Duodenal mucosa (tissue), 2 donors: ENCODE results near the gene ATP2B3.

Experiments
- H3K27ac ChIP-seq: one replicate; pipeline ENCODE4 v1.7.0; 2013; ENCODE audit warnings: low read depth, low read length
- H3K27me3 ChIP-seq, 2 donors: one replicate each; pipeline ENCODE4 v1.7.0; 2013; ENCODE audit warnings: low read length in 2 of 2, control low read depth in 1 of 2; ENCODE audit not compliant: insufficient read depth in 2 of 2, control insufficient read depth in 1 of 2
- H3K36me3 ChIP-seq, 2 donors: one replicate each; pipeline ENCODE4 v1.7.0; 2013; ENCODE audit warnings: low read length in 2 of 2, control low read depth in 1 of 2; ENCODE audit not compliant: insufficient read depth in 2 of 2, control insufficient read depth in 1 of 2
- H3K4me1 ChIP-seq, 2 donors: one replicate each; pipeline ENCODE4 v1.7.0; 2013; ENCODE audit warnings: low read length in 2 of 2, control low read depth in 1 of 2; ENCODE audit not compliant: insufficient read depth in 2 of 2, control insufficient read depth in 1 of 2
- H3K4me3 ChIP-seq, 2 donors: one replicate each; pipeline ENCODE4 v1.7.0; 2013; ENCODE audit warnings: low read length in 2 of 2, low read depth in 1 of 2
- H3K9ac ChIP-seq, 2 donors: one replicate each; pipeline ENCODE4 v1.7.0; 2013; ENCODE audit warnings: low read length in 2 of 2, low read depth in 1 of 2
- H3K9me3 ChIP-seq, 2 donors: one replicate each; pipeline ENCODE4 v1.7.0; 2013; ENCODE audit warnings: low read length in 2 of 2, control low read depth in 1 of 2; ENCODE audit not compliant: control insufficient read depth in 1 of 2

Gene ATP2B3

DNA sequence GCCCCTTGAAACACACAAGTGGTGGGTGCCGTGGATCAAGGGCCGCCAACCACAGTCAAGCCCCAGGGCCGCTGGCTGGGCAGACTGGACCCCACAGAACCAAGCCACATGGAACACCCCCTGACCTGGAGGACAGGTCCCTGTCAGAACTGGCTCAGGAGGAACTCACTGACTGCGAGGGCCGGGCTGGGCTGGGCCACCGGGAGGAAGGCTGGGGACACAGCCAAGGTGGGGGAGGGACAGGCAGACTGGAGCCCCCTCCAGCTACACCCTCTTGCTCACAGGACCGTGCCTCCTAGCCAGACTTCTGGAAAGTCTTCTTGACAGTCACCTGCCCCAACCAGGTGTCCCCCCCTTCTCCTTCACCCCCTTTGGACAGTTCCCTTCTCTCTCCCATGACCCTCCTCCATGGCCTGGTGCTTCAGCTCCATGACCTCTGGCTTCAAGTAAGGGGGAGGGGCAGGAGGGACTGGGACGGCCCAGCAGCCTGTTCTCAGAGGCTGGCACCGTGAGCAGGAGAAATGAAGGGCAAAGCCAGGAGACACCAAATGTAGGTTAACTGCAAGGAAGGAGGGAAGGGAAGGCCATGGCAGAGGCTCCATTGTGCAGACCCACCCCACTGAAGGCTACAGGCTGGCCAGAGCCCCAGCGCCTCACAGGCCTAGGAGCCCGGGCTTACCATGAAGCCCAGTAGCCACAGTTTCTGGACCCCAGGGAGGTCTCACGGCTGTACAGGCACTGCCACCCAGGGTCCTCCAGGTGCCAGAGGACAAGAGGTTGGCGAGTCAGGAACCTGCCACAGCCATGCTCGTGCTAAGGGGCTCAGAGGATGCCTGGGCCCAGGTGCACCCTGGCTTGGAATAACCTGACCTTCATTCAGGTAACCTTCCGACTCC lies 107.0 kb downstream of the ATP2B3 start:
- Histone ChIP-seq H3K4me1 (no peaks in the 10 kb centered on the region), H3K36me3 (no peaks in the 10 kb centered on the region), H3K27me3 (no peaks in the 10 kb centered on the region), H3K27ac (no peak overlapping the region), H3K4me3 (no peak overlapping the region), H3K9ac (no peak overlapping the region), H3K9me3 (no peaks in the 10 kb centered on the region)

DNA sequence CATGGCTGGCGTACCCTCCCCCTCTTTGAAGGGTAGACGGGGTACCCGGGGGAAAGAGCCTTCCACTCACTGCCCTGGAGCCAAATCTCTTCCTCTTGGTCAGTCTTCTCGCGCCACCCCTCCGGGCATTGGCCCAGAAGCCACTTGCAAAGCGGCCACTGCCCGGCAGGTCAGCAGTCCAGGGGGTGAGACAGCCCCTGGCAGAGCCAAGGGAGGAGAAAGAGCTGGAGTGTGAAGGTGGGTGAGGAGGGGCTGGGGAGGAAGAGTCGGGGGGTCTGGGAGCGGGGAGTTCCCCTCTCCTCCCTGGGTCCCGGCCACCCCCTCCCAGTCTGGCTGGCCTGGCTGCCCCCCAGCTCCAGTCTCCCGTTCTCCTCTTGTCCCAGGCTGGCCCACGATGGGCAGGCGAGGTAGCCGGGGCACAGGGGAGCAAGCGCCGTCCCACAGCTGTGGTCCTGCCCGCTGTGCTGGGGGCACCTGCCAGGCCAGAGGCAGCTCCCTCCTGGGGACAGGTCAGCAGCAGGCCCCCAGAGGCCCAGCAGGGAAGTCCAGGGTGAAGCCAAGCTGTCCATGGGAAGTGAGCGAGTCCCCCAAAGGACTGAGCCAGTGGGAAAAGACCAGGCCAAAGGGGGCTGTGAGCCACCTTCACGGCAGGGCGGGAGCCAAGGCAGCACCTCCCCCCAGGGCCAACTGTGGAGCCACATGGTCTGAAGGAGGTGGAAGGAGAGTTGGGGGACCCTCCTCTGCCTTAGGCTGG lies 108.0 kb downstream of the ATP2B3 start:
- no peak overlapping the region for H3K4me3 ChIP-seq
- no peaks in the 10 kb centered on the region for H3K4me1 ChIP-seq
- no peak overlapping the region for H3K27ac ChIP-seq
- no peaks in the 10 kb centered on the region for H3K27me3 ChIP-seq
- H3K36me3 ChIP-seq: no peaks in the 10 kb centered on the region
- no peaks in the 10 kb centered on the region for H3K9me3 ChIP-seq
- H3K9ac ChIP-seq: no peak overlapping the region

DNA sequence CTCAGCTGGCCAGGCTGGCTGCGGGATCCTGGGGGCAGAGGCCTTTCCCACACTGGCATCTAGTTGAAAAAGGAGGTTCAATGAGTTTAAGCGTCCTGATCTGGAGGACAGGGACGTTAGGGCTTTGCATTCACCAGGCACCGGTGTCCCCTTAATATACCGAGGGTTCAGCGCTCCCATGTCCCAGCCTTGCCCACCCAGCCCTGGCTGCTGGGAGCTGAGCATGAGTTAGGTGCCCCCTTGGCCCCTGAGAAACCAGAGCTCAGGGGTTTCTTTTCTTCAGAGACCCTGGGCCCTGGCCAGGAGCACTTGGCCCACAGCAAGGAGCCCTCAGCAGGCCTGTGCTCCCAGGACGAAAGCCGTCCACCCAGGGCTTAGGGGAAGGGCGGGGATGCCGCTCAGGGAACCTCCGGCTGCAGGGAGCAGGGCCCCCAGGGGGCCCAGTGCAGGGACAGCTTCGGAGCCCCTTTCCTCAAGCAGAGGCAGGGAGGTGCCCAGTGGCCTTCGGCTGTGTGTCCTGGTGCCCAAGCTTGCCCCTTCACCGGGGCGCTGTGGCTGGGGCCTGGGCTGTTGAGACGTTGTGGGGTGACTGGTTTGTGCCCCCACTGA lies 108.7 kb downstream of the ATP2B3 start:
- no peaks in the 10 kb centered on the region for H3K27me3 ChIP-seq
- H3K9me3 ChIP-seq: no peaks in the 10 kb centered on the region
- no peaks in the 10 kb centered on the region for H3K36me3 ChIP-seq

DNA sequence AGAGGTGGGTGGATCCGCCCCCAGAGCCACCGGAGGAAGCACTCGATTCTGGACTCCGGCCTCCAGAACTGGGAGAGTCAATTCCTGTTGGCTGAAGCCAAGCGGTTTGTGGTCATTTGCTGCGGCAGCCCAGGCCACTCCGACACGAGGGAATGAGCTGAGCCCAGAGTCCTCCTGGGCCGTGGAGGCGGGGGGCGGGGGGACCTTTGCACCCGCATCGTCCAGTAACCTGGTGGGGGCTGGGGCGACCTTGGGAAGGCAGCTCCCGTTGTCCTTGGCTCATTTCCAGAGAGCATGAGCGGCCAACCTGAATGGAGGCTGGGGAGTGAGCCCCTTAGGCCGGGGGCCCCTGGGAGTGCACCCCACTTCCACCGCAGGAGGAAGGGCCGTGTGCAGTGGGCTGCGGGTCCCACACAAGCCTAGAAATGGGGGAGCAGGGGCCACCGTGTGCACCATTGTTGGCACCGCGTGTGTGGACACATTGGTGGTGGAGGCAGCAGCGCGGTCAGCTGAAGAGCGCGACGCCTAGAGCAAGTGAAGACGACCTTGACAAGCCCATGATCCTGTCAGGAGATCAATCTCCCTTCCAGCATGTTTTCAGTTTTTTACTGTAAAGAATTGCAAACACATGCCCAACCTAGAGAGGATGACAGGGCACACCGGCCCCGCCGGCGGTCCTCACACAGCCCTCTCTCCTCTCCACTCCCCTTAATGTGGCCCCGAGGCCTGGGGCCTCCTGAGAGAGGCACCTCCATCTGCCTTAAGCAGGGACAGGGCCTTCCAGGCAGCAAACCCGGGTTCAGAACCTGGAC lies 109.6 kb downstream of the ATP2B3 start:
- Histone ChIP-seq H3K36me3 (no peaks in the 10 kb centered on the region), H3K9ac (no peak overlapping the region), H3K27ac (no peak overlapping the region), H3K9me3 (no peaks in the 10 kb centered on the region), H3K27me3 (no peaks in the 10 kb centered on the region), H3K4me3 (no peak overlapping the region), H3K4me1 (no peaks in the 10 kb centered on the region)

More for the DNA sequence above, 108.7 kb downstream of the ATP2B3 start:
- Histone ChIP-seq H3K4me1 (no peaks in the 10 kb centered on the region), H3K4me3 (no peak overlapping the region), H3K9ac (no peak overlapping the region), H3K27ac (no peak overlapping the region)

DNA sequence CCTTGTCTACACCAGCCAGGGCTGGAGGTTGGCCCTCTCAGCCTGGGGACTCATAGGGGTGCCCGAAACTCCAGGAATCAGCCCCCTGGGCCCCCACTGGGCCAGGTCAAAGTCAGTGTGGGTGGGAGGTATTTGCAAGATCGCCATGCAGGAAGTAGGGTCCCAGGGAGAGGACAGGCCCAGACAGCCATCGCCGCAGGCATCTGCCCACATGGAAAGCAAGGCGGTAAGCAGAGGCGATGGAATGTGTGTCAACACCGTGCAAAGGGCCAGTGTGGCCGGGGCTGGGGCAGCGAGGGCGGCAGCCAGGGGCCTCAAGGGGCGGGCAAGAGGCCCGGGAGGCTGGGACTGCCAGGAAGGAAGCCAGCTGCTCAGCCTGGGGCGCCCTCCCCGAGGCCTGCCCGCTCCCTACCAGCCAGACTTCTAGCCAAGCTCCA lies 110.3 kb downstream of the ATP2B3 start:
- no peaks in the 10 kb centered on the region for H3K27me3 ChIP-seq
- no peak overlapping the region for H3K9ac ChIP-seq
- no peak overlapping the region for H3K27ac ChIP-seq
- no peaks in the 10 kb centered on the region for H3K4me1 ChIP-seq
- H3K4me3 ChIP-seq: no peak overlapping the region
- no peaks in the 10 kb centered on the region for H3K36me3 ChIP-seq
- H3K9me3 ChIP-seq: no peaks in the 10 kb centered on the region

DNA sequence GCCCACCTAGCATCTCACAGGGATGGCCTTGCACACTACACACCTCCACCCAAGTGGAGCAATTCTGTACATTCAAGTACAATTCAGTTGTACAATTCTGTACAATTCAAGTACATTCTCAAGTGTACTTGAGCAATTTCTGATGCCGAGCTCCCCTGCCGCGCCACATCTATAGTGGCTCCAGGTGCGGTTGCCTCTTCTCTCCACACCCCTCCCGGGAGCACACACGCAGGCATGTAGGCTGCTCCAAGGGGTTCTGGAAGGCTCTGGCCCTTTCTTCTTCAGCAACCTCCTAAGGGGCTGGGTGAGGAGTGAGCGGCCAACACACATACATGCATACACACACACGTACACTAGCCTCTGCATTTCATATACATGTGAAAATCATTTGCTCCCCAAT lies 110.7 kb downstream of the ATP2B3 start:
- Histone ChIP-seq H3K9me3 (no peaks in the 10 kb centered on the region), H3K4me3 (no peak overlapping the region), H3K27me3 (no peaks in the 10 kb centered on the region), H3K27ac (no peak overlapping the region), H3K9ac (no peak overlapping the region), H3K36me3 (no peaks in the 10 kb centered on the region), H3K4me1 (no peaks in the 10 kb centered on the region)

DNA sequence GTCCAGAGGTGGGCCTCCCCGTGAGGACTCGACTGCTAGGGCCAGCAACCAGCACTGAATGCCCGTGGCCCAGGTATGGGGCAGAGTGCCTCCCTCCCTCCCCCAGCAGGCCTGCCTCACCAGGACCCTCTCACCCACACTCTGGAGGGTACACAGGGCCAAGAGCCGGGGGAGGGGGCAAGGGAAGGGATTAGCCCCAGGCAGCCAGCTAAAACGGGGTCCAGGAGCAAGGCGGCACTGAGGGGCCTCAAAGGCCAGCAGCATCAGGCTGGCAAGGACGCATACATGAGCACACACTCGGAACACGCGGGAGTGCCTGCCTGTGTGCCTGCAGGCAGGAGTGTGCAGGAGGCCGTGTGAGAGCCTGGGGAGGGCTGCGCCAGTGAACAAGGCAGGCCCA lies 111.2 kb downstream of the ATP2B3 start:
- H3K9me3 ChIP-seq: no peaks in the 10 kb centered on the region
- H3K36me3 ChIP-seq: no peaks in the 10 kb centered on the region
- H3K27me3 ChIP-seq: no peaks in the 10 kb centered on the region
- H3K9ac ChIP-seq: no peak overlapping the region
- H3K4me3 ChIP-seq: no peak overlapping the region
- no peak overlapping the region for H3K27ac ChIP-seq
- no peaks in the 10 kb centered on the region for H3K4me1 ChIP-seq

DNA sequence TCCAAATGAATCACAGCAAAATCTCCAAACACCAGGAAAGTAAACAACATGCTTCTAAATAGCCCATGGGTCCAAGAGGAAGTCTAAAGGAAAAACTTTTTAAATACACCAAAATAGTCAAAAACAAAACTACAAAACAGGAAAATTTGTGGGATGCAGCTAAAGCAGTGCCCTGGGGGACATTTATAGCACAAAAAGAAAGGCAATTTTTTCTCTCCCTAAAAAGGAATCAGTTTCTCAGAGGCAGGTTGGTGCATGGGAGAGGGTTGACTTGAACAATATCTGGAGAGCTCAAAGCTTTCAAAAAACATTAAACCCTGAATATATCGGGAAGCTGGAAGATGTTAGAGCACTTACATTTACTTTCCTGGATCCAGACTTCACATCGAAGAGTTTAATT lies 113.9 kb downstream of the ATP2B3 start:
- no peaks in the 10 kb centered on the region for H3K27me3 ChIP-seq

DNA sequence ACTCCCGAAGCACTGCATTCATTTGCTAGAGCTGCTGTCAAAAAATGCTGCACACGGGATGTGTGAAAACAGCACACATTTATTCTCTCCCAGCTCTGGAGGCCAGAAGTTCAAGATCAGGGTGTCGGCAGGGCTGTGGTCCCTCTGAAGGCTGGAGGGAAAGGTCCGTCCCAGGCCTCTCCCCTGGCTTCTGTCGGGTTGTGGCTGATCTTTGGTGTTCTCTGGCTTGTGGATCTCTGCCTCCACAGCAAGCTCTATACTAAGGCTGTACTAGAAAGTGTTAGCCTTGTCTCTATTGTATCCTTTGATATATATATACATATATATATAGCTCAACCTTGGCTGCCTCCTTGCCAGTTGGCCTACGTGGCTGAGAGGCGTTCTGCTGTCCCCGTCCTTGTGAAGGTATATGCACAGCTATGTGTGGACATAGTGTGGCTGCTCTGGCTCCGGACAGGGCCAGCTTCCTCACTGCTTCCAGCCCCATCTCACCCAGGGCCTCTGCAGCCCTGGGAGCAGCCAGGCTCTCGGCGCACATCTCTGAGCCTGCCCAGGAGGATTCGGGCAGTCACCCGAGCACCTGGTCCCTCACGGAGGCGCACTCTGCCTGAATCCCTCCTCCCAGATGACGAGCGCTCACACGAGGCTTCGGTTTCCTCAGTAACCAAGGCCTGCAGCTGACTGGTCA lies 114.6 kb downstream of the ATP2B3 start:
- no peak overlapping the region for H3K27ac ChIP-seq
- H3K36me3 ChIP-seq: no peaks in the 10 kb centered on the region
- no peak overlapping the region for H3K9ac ChIP-seq
- H3K4me1 ChIP-seq: no peaks in the 10 kb centered on the region
- H3K4me3 ChIP-seq: no peak overlapping the region
- no peaks in the 10 kb centered on the region for H3K27me3 ChIP-seq
- H3K9me3 ChIP-seq: no peaks in the 10 kb centered on the region

More for the DNA sequence above, 113.9 kb downstream of the ATP2B3 start:
- no peak overlapping the region for H3K9ac ChIP-seq
- H3K4me3 ChIP-seq: no peak overlapping the region
- H3K4me1 ChIP-seq: no peaks in the 10 kb centered on the region
- no peaks in the 10 kb centered on the region for H3K36me3 ChIP-seq
- no peak overlapping the region for H3K27ac ChIP-seq
- H3K9me3 ChIP-seq: no peaks in the 10 kb centered on the region
